Panc1 (cell line): ENCODE results near the gene TLX1. TPM values are rescaled to one million over a fixed set of nuclear protein-coding genes. Genes with fewer than 3 reads are reported as not detected.

Experiments
- ATAC-seq: fragments of 200-7000 bp; cut with Tn5 transposase; 2 replicates; pipeline ENCODE4 v1.9.1; 2020; ENCODE audit warnings: mild to moderate bottlenecking, moderate library complexity
- BruUV-seq: library from RNA; stranded (reverse); fragments of 400-500 nt; replicated peaks from 2 replicates; lab custom pipeline; 2021; lab: Mats Ljungman, UMichigan
- CTCF ChIA-PET: fragments of 300-600 bp; sonication (Branson Sonifier 250); formaldehyde crosslinking; loops from one replicate; lab custom pipeline; 2022; ENCODE audit warnings: antibody characterized with exemption; lab: Charles Lee
- POLR2A ChIA-PET: fragments of 300-600 bp; sonication (Branson Sonifier 250); formaldehyde crosslinking; loops from one replicate; lab custom pipeline; 2022; ENCODE audit warnings: antibody characterized with exemption; lab: Charles Lee
- DNase-seq: peaks from one replicate; pipeline ENCODE4 v3.0.0-alpha.2; 2010; ENCODE audit warnings: low read depth, low spot score
- H3K27ac ChIP-seq: 2 replicates; pipeline ENCODE4 v1.5.1; 2011; ENCODE audit warnings: mild to moderate bottlenecking, low read length, inconsistent platforms
- H3K27me3 ChIP-seq: fragments of 200-500 bp; sonication (Bioruptor generic); 2 replicates; pipeline ENCODE4 v1.6.0; 2014; ENCODE audit warnings: low read length, inconsistent platforms; ENCODE audit not compliant: control insufficient read depth, insufficient read depth
- H3K36me3 ChIP-seq: fragments of 200-500 bp; sonication (Bioruptor generic); 2 replicates; pipeline ENCODE4 v1.5.1; 2014; ENCODE audit warnings: inconsistent platforms, mild to moderate bottlenecking, low read length, moderate library complexity; ENCODE audit not compliant: control insufficient read depth, insufficient read depth
- H3K4me1 ChIP-seq: 2 replicates; pipeline ENCODE4 v1.5.1; 2011; ENCODE audit warnings: inconsistent platforms, mild to moderate bottlenecking, low read length, moderate library complexity; ENCODE audit not compliant: control insufficient read depth, insufficient read depth
- H3K4me3 ChIP-seq, 2 experiments: 2 replicates each; pipeline ENCODE4 v1.5.1; 2011 to 2012; ENCODE audit warnings: low read depth in 2 of 2, low read length in 2 of 2, mild to moderate bottlenecking in 2 of 2, inconsistent platforms in 1 of 2, moderate library complexity in 1 of 2
- H3K9me3 ChIP-seq: fragments of 200-500 bp; sonication (Bioruptor generic); 2 replicates; pipeline ENCODE4 v1.5.1; 2014; ENCODE audit warnings: low read depth, mild to moderate bottlenecking, inconsistent platforms, low read length, moderate library complexity; ENCODE audit not compliant: control insufficient read depth, insufficient read depth
- POLR2AphosphoS5 ChIP-seq: IDR thresholded peaks from 2 replicates; pipeline ENCODE4 v1.6.1; 2012; ENCODE audit warnings: mild to moderate bottlenecking, low read depth, low read length, moderate library complexity
- SIN3A ChIP-seq: IDR thresholded peaks from 2 replicates; pipeline ENCODE4 v1.6.1; 2012; ENCODE audit warnings: low read depth, mild to moderate bottlenecking, low read length, moderate library complexity, borderline replicate concordance; ENCODE audit not compliant: insufficient read depth
- TCF7L2 ChIP-seq: IDR thresholded peaks from 2 replicates; pipeline ENCODE4 v1.6.1; 2011; ENCODE audit warnings: mild to moderate bottlenecking, low read depth, low read length, inconsistent platforms
- in situ Hi-C: cut with HindIII; loops from 2 replicates; pipeline ENCODE4 v1.10.0; 2016; ENCODE audit warnings: low sequenced_read_pairs, low pct_unique_long_range_greater_than_20kb
- intact Hi-C: fragments of 100-400 bp; cut with micrococcal nuclease; formaldehyde crosslinking; loops from one replicate; pipeline ENCODE4 v1.10.0; 2022; ENCODE audit not compliant: unreplicated experiment
- total RNA-seq: library from RNA; stranded (reverse); gene quantifications from one replicate; pipeline ENCODE4 v1.2.1, GENCODE V29; 2021; ENCODE audit not compliant: unreplicated experiment
- TF ChIP-seq, protein P1 (sequence below), 2 experiments: IDR thresholded peaks; 2 replicates each; pipeline ENCODE4 v1.6.1; 2011 to 2012; ENCODE audit warnings: low read depth in 2 of 2, control low read depth in 1 of 2, low read length in 1 of 2, mild to moderate bottlenecking in 1 of 2, moderate library complexity in 1 of 2; ENCODE audit not compliant: insufficient read depth in 1 of 2
- TF ChIP-seq, protein P2 (sequence below): fragments of 450-650 bp; IDR thresholded peaks from 2 replicates; pipeline ENCODE4 v1.5.1; 2017; ENCODE audit warnings: mild to moderate bottlenecking

TLX1 gene
- total RNA-seq, 1 experiment from 2014 or later: 0.13 TPM

DNA sequence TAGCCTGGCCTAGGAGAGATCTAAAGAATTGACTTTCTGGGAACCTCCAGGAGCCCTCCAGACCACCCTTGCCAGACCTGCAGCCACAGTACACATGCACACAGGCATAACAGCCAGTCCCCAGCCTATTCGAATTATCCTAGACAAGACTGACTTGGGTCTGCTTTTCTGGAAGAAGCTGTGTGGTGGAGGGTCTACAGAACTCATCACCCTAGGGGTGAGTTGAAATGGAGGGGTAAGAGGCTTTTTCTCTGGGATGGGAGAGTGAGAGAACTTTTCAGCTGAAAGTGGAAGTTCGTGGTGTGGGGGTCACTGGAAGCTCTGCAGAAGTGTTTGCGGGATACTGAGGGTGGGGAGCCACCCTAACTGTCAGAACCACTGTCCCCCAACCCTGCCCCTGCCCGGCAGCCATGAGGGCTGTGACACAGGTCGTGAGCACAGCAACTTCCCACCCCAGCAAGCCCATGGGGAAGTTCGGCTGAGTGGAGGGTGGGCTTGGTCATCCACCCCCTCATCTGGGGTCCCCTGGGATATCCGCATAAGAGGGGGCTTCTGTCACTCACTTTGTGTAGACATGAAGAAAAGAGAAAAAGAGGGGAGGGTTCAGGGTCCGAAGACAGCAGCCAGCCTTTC is 7.8 kb downstream of the TLX1 start:
- CTCF ChIA-PET: interaction anchor here (0.7 to 5.1 kb wide), 2 partner anchors 44 to 140 kb away, joined by 3 to 206 read pairs; no protein-coding TSS in a partner anchor
- no peak for ATAC-seq
- Histone ChIP-seq H3K4me1 (peaks cover 6% of the 10 kb centered on the region), H3K9me3 (no peaks in the 10 kb centered on the region), H3K4me3 (no peak overlapping the region), H3K27me3 (no peaks in the 10 kb centered on the region), H3K36me3 (no peaks in the 10 kb centered on the region), H3K27ac (no peak overlapping the region)
- DNase-seq: no peak
- POLR2A ChIA-PET: no interaction called here
- intact Hi-C loops: no loop called here
- in situ Hi-C loops: no loop called here
- TF ChIP-seq TCF7L2 (no peak), POLR2AphosphoS5 (no peak), SIN3A (no peak)
- TF ChIP-seq, protein P1, sequence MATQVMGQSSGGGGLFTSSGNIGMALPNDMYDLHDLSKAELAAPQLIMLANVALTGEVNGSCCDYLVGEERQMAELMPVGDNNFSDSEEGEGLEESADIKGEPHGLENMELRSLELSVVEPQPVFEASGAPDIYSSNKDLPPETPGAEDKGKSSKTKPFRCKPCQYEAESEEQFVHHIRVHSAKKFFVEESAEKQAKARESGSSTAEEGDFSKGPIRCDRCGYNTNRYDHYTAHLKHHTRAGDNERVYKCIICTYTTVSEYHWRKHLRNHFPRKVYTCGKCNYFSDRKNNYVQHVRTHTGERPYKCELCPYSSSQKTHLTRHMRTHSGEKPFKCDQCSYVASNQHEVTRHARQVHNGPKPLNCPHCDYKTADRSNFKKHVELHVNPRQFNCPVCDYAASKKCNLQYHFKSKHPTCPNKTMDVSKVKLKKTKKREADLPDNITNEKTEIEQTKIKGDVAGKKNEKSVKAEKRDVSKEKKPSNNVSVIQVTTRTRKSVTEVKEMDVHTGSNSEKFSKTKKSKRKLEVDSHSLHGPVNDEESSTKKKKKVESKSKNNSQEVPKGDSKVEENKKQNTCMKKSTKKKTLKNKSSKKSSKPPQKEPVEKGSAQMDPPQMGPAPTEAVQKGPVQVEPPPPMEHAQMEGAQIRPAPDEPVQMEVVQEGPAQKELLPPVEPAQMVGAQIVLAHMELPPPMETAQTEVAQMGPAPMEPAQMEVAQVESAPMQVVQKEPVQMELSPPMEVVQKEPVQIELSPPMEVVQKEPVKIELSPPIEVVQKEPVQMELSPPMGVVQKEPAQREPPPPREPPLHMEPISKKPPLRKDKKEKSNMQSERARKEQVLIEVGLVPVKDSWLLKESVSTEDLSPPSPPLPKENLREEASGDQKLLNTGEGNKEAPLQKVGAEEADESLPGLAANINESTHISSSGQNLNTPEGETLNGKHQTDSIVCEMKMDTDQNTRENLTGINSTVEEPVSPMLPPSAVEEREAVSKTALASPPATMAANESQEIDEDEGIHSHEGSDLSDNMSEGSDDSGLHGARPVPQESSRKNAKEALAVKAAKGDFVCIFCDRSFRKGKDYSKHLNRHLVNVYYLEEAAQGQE (IDR thresholded peaks at IDR 0.05; ENCODE audit: insufficient read depth in 1 of 2, low read depth in 2 of 2, low read length in 1 of 2): no peak
- TF ChIP-seq, protein P2, sequence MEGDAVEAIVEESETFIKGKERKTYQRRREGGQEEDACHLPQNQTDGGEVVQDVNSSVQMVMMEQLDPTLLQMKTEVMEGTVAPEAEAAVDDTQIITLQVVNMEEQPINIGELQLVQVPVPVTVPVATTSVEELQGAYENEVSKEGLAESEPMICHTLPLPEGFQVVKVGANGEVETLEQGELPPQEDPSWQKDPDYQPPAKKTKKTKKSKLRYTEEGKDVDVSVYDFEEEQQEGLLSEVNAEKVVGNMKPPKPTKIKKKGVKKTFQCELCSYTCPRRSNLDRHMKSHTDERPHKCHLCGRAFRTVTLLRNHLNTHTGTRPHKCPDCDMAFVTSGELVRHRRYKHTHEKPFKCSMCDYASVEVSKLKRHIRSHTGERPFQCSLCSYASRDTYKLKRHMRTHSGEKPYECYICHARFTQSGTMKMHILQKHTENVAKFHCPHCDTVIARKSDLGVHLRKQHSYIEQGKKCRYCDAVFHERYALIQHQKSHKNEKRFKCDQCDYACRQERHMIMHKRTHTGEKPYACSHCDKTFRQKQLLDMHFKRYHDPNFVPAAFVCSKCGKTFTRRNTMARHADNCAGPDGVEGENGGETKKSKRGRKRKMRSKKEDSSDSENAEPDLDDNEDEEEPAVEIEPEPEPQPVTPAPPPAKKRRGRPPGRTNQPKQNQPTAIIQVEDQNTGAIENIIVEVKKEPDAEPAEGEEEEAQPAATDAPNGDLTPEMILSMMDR: no peak
- BruUV-seq: no TSS peak

DNA sequence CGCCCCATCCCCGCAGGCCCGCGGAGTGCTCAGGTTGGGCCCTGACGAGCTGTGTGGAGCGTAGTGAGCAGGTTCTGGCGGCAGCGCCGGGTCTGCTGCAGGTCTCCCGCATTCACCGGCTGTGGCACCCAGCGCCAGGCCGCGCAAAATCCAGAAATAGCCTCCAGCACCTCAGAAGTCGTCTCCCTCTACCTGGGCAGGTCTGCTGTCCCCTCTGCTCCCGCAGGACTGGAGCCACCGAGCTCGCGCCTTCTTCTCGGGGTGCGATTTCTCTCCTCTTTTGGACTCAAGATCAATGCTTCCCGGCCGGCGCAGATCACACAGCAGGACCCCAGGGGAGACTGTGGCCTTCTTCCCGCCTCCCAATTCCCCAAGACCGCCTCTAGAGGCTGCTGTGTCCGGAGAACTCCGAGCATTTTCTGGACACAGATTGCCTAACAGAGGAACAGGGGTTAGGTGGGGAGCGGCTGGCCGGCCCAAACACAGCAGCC is 8.4 kb downstream of the TLX1 start:
- CTCF ChIA-PET: interaction anchor here (0.7 to 5.1 kb wide), 2 partner anchors 44 to 141 kb away, joined by 3 to 206 read pairs; no protein-coding TSS in a partner anchor
- BruUV-seq: no TSS peak

More for the DNA sequence above, 8.4 kb downstream of the TLX1 start:
- ATAC-seq: no peak
- no peaks in the 10 kb centered on the region for H3K27me3 ChIP-seq
- H3K4me3 ChIP-seq: no peak overlapping the region
- peaks cover 6% of the 10 kb centered on the region for H3K4me1 ChIP-seq
- in situ Hi-C loops (no loop called here), intact Hi-C loops (no loop called here)
- DNase-seq: no peak
- TF ChIP-seq, protein P2: no peak; the same call in 1 of the 2 replicates
- TF ChIP-seq POLR2AphosphoS5 (no peak), SIN3A (no peak), TCF7L2 (no peak)
- TF ChIP-seq, protein P1 (IDR thresholded peaks at IDR 0.05; ENCODE audit: insufficient read depth in 1 of 2, low read depth in 2 of 2, low read length in 1 of 2): no peak
- POLR2A ChIA-PET: no interaction called here
- no peaks in the 10 kb centered on the region for H3K36me3 ChIP-seq
- H3K9me3 ChIP-seq: no peaks in the 10 kb centered on the region
- H3K27ac ChIP-seq: no peak overlapping the region
